Stimulated activated CD4-positive, alpha-beta T cell treated with anti-CD3 and anti-CD28 coated beads, Interleukin-2, amount 100 ng/mL, for 48 hours (primary cell): ENCODE results near the gene SPEM3.
"Not testable (repeated sequence)": the region's sequence is repeated elsewhere in the genome, so short reads cannot be mapped to it uniquely, and the experiment has no call there.

Experiments
- DNase-seq, 2 donors: peaks; one replicate each; pipeline ENCODE4 v3.0.0-alpha.2; 2020

Gene SPEM3

GRCh38 chr17:7443499-7444485 lies 15.1 kb downstream of the SPEM3 start:
- no peak for DNase-seq

GRCh38 chr17:7444682-7445618 lies 16.3 kb downstream of the SPEM3 start, which contains the start of gene CHRNB1:
TSS of gene CHRNB1 (plus strand) at chr17:7445061. CDS start at chr17:7445128, 67 bp downstream.
- no peak for DNase-seq

GRCh38 chr17:7445619-7445968 lies 16.9 kb downstream of the SPEM3 start:
- no peak for DNase-seq

GRCh38 chr17:7448461-7448860 lies 19.8 kb downstream of the SPEM3 start:
- no peak for DNase-seq

- no peak for DNase-seq
Observed at GRCh38 chr17:7459961-7460545, 31.4 kb downstream of the SPEM3 start.

- DNase-seq: no peak
Observed at GRCh38 chr17:7460850-7461660, 32.4 kb downstream of the SPEM3 start.

GRCh38 chr17:7462474-7463371 lies 34.1 kb downstream of the SPEM3 start:
- DNase-seq: no peak

GRCh38 chr17:7463372-7463846 lies 34.8 kb downstream of the SPEM3 start:
- DNase-seq: no peak

GRCh38 chr17:7464081-7464480 lies 35.4 kb downstream of the SPEM3 start:
- no peak for DNase-seq

GRCh38 chr17:7465597-7466275 lies 37.1 kb downstream of the SPEM3 start:
- no peak for DNase-seq

- DNase-seq: no peak
Observed at GRCh38 chr17:7466318-7466638, 37.6 kb downstream of the SPEM3 start.

GRCh38 chr17:7466639-7467341 lies 38.1 kb downstream of the SPEM3 start:
- DNase-seq: no peak

- no peak for DNase-seq
Observed at GRCh38 chr17:7467498-7467897, 38.8 kb downstream of the SPEM3 start.

GRCh38 chr17:7468290-7468689 lies 39.6 kb downstream of the SPEM3 start:
- DNase-seq: no peak

- no peak for DNase-seq
Observed at GRCh38 chr17:7468804-7469389, 40.2 kb downstream of the SPEM3 start.

GRCh38 chr17:7469843-7470242 lies 41.2 kb downstream of the SPEM3 start:
- DNase-seq: not testable (repeated sequence)

GRCh38 chr17:7470457-7470973 lies 41.9 kb downstream of the SPEM3 start:
- DNase-seq: not testable (repeated sequence)

GRCh38 chr17:7471729-7472128 lies 43.1 kb downstream of the SPEM3 start:
- no peak for DNase-seq

GRCh38 chr17:7474767-7475166 lies 46.1 kb downstream of the SPEM3 start:
- not testable (repeated sequence) for DNase-seq
